Measurements from ENCODE around the gene MAN2A2.

- TF ChIP-seq CTCF (IDR thresholded peaks at IDR 0.05) (no peak), POLR2A (IDR thresholded peaks at IDR 0.05) (no peak)
These were observed 4.9 kb downstream of the MAN2A2 start for GRCh38 chr15:90907838-90908507.

Data from stomach (tissue), 4 donors.